Spleen (tissue), 11 donors: ENCODE results near the gene RTP2. TPM values are rescaled to one million over a fixed set of nuclear protein-coding genes. Genes with fewer than 3 reads are reported as not detected.

ENCODE experiments used
- DNase-seq: peaks from one replicate; pipeline ENCODE4 v3.0.0-alpha.2; 2020
- H3K27ac ChIP-seq, 8 donors: fragments of 200-600 bp; sonication (generic) in 7 of 8; 1 replicate in 4 of 8; 2 replicates in 4 of 8; pipeline versions ENCODE4 v1.5.0 to v1.8.0; 2016 to 2021; ENCODE audit warnings: inconsistent platforms in 4 of 8, mild to moderate bottlenecking in 4 of 8, moderate library complexity in 1 of 8
- H3K27me3 ChIP-seq, 7 donors: fragments of 200-600 bp; sonication (generic) in 6 of 7; replicated peaks in 1 of 7; 1 replicate in 4 of 7; 2 replicates in 3 of 7; pipeline versions ENCODE4 v1.5.0 to v1.8.0; 2016 to 2021; ENCODE audit warnings: inconsistent platforms in 3 of 7, mild to moderate bottlenecking in 1 of 7
- H3K36me3 ChIP-seq, 6 donors: fragments of 200-600 bp; sonication (generic) in 5 of 6; 1 replicate in 4 of 6; 2 replicates in 2 of 6; pipeline versions ENCODE4 v1.5.0 to v1.8.0; 2016 to 2021; ENCODE audit warnings: inconsistent platforms in 2 of 6
- H3K4me1 ChIP-seq, 6 donors: fragments of 200-600 bp; sonication (generic) in 5 of 6; 1 replicate in 3 of 6; 2 replicates in 3 of 6; pipeline versions ENCODE4 v1.5.0 to v1.8.0; 2016 to 2021; ENCODE audit warnings: inconsistent platforms in 3 of 6
- H3K4me3 ChIP-seq, 8 donors: fragments of 200-600 bp; sonication (generic) in 7 of 8; 1 replicate in 4 of 8; 2 replicates in 4 of 8; pipeline versions ENCODE4 v1.5.0 to v1.8.0; 2016 to 2021; ENCODE audit warnings: inconsistent platforms in 4 of 8, mild to moderate bottlenecking in 4 of 8, moderate library complexity in 2 of 8
- H3K9me3 ChIP-seq, 8 donors: fragments of 200-600 bp; sonication (generic) in 7 of 8; 1 replicate in 4 of 8; 2 replicates in 4 of 8; pipeline versions ENCODE4 v1.5.0 to v1.8.0; 2016 to 2021; ENCODE audit warnings: inconsistent platforms in 4 of 8
- POLR2A ChIP-seq, 3 donors: fragments of 450-650 bp; IDR thresholded peaks; one replicate each; pipeline ENCODE4 v1.5.1; 2017; ENCODE audit warnings: antibody characterized with exemption in 3 of 3, mild to moderate bottlenecking in 1 of 3
- POLR2AphosphoS5 ChIP-seq, 3 donors: sonication (generic); formaldehyde crosslinking; IDR thresholded peaks; one replicate each; pipeline ENCODE4 v1.5.1; 2017; ENCODE audit warnings: antibody characterized with exemption in 3 of 3
- WGBS, 5 donors: extraction: QIAGEN DNeasy Blood & Tissue Kit in 3 of 5; methylation state at CpG; one replicate each; pipeline versions ENCODE4 v1.1.5 to v1.1.7; 2013 to 2018; 5-methylcytosine and 5-hydroxymethylcytosine counted together
- intact Hi-C: fragments of 100-400 bp; cut with DNase I; formaldehyde crosslinking; loops from one replicate; pipeline ENCODE4 v1.15.0; 2023; ENCODE audit warnings: low total_unique reads
- polyA plus RNA-seq, 3 donors: library from polyadenylated mRNA; stranded (reverse); fragments of 200-250 nt; gene quantifications; one replicate each; pipeline ENCODE4 v1.2.1, GENCODE V29; 2013
- total RNA-seq, 7 donors: library from RNA; depleted of rRNA in 3 of 7; stranded (reverse); fragments of >200 nt in 3 of 7; fragmentation: NEBNext Ultra II Directional in 4 of 7; extraction: Animal tissue kit (Norgen Biotek cat#: 25700) in 4 of 7; gene quantifications; one replicate each; pipeline versions ENCODE4 v1.1.0 to v1.2.1, GENCODE V29; 2016 to 2021
- TF ChIP-seq, protein P1 (sequence below), 11 experiments: fragments of 200-600 bp in 7 of 11; fragments of 450-650 bp in 4 of 11; sonication (generic) in 4 of 11; IDR thresholded peaks in 8 of 11; conservative IDR thresholded peaks in 3 of 11; 1 replicate in 7 of 11; 2 replicates in 4 of 11; pipeline versions ENCODE4 v1.4.0 to v1.8.0; 2016 to 2021; ENCODE audit warnings: antibody characterized with exemption in 11 of 11, inconsistent platforms in 4 of 11, mild to moderate bottlenecking in 1 of 11
- donor health status: healthy with polysubstance abuse.
- donor health status: DM: no; HTN: no; CAD: no; lungs with moderate emphysema.
- donor health status: DM: no; HTN: no; CAD: no.
- donor health status: Bipolar disorder and iron deficiency.
- donor health status: healthy.
- donor health status: DM: no; HTN: no; CAD: no.
- donor health status: DM: yes; HTN: yes; CAD: no.

RTP2 gene
- total and polyA plus RNA-seq, 10 donors = not detected

DNA sequence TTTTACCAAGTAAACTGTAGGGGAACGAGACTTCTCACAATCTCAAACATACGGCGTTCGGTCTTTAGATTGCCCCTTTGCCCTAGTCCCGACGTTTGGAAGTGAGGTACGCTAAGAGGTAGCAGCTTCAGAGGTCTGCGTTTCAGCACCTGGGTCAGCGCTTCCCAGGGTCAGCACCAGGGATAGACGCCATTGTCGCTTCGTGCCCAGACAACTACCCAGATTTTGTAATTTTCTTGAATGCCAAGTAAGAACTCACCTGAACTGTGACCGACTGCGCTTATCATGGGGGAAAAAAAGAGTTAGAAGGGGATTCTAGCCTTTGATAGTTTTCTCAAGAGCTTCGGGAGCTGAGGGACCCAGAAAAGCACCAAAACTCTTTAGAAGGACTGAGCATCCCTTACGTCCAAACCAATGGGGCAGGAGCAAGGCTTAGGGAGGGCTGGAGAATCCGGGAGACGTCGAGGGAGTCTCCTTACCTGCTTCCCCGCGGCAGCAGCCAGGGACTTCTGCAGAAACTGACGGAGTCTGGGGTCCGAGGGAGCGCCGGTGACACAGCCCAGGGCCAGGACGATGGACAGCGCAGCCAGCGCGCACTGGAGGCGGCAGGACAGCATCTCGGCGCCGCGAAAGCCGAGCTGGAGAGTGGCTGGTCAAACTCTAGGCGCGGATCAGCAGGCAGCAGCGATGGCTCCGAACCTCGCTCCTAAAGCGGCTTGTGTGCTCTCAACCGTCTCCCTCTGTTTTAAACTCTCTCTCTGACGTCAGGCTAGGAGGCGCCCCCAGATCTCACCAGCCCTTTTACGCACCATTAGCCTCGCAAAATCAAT lies 32.5 kb downstream of the RTP2 start, which contains the start of gene SST:
Gene SST (minus strand): TSS at position 720 of the 830 bp plus-strand sequence. CDS start 103 bp downstream, at position 617.
- Histone ChIP-seq H3K27me3 (peaks cover 0 to 80% (median 36%) of the 10 kb centered on the region in 7 donors), H3K9me3 (no peaks in the 10 kb centered on the region), H3K4me1 (no peaks in the 10 kb centered on the region), H3K36me3 (no peaks in the 10 kb centered on the region), H3K27ac (no peak within 1 kb of the TSS), H3K4me3 (no peak within 1 kb of the TSS)
- no peak for DNase-seq
- TF ChIP-seq POLR2AphosphoS5 (IDR thresholded peaks at IDR 0.05) (no peak), POLR2A (IDR thresholded peaks at IDR 0.05) (no peak)
- TF ChIP-seq, protein P1, sequence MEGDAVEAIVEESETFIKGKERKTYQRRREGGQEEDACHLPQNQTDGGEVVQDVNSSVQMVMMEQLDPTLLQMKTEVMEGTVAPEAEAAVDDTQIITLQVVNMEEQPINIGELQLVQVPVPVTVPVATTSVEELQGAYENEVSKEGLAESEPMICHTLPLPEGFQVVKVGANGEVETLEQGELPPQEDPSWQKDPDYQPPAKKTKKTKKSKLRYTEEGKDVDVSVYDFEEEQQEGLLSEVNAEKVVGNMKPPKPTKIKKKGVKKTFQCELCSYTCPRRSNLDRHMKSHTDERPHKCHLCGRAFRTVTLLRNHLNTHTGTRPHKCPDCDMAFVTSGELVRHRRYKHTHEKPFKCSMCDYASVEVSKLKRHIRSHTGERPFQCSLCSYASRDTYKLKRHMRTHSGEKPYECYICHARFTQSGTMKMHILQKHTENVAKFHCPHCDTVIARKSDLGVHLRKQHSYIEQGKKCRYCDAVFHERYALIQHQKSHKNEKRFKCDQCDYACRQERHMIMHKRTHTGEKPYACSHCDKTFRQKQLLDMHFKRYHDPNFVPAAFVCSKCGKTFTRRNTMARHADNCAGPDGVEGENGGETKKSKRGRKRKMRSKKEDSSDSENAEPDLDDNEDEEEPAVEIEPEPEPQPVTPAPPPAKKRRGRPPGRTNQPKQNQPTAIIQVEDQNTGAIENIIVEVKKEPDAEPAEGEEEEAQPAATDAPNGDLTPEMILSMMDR (IDR thresholded peaks at IDR 0.05 in 8 of 11, conservative IDR thresholded peaks at IDR 0.05 in 3 of 11) = no peak
- intact Hi-C loops = no loop called here
- WGBS, 5 donors = 11 to 32% (median 18%) methylated on average over 23 to 46 of the region's 46 CpGs

DNA sequence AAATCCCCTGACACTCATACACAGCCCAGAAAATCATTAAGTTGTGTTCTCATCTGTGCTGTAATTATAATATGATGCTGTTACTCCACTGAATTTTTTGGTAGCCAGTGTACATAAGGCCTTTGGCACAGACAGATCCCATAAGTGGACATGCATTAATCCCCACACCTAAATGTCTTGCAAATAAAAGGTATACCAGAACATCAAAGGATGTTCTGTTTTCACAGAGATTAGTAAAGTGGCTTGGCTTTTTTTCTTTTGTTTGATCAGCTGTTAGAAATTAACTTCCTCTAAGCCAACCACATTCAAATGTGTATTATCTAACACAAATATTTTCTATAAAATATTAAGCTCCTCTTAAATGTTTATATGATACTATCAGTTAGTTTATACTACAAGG lies 34.8 kb downstream of the RTP2 start:
- no peak overlapping the region for H3K4me3 ChIP-seq
- TF ChIP-seq, protein P1 (IDR thresholded peaks at IDR 0.05 in 8 of 11, conservative IDR thresholded peaks at IDR 0.05 in 3 of 11) = no peak
- TF ChIP-seq POLR2A (IDR thresholded peaks at IDR 0.05) = no peak
- TF ChIP-seq POLR2AphosphoS5 (IDR thresholded peaks at IDR 0.05) = no peak
- intact Hi-C loops = no loop called here
- H3K27ac ChIP-seq = no peak overlapping the region
- DNase-seq = no peak
- no peaks in the 10 kb centered on the region for H3K36me3 ChIP-seq
- H3K9me3 ChIP-seq = no peaks in the 10 kb centered on the region
- H3K27me3 ChIP-seq = peaks cover 0 to 57% (median 36%) of the 10 kb centered on the region in 7 donors
- H3K4me1 ChIP-seq = peaks cover 0 to 8% (median 1%) of the 10 kb centered on the region in 6 donors

GRCh38 chr3:187665764-187666402 lies 36.5 kb downstream of the RTP2 start:
- DNase-seq = no peak

More at GRCh38 chr3:187665764-187666402, 36.5 kb downstream of the RTP2 start:
- no peak overlapping the region for H3K27ac ChIP-seq
- 57 to 78% (median 65%) methylated on average over 3 of the region's 3 CpGs for WGBS, 5 donors
- TF ChIP-seq, protein P1 (IDR thresholded peaks at IDR 0.05 in 8 of 11, conservative IDR thresholded peaks at IDR 0.05 in 3 of 11) = no peak
- TF ChIP-seq POLR2A (IDR thresholded peaks at IDR 0.05) = no peak
- no peak for TF ChIP-seq POLR2AphosphoS5 (IDR thresholded peaks at IDR 0.05)
- no peak overlapping the region for H3K4me3 ChIP-seq
- no peaks in the 10 kb centered on the region for H3K36me3 ChIP-seq
- no peaks in the 10 kb centered on the region for H3K9me3 ChIP-seq
- peaks cover 0 to 8% (median 1%) of the 10 kb centered on the region in 6 donors for H3K4me1 ChIP-seq
- intact Hi-C loops = no loop called here
- H3K27me3 ChIP-seq = peaks cover 0 to 40% (median 25%) of the 10 kb centered on the region in 7 donors
